ENCODE data around the gene YKT6.

DNA sequence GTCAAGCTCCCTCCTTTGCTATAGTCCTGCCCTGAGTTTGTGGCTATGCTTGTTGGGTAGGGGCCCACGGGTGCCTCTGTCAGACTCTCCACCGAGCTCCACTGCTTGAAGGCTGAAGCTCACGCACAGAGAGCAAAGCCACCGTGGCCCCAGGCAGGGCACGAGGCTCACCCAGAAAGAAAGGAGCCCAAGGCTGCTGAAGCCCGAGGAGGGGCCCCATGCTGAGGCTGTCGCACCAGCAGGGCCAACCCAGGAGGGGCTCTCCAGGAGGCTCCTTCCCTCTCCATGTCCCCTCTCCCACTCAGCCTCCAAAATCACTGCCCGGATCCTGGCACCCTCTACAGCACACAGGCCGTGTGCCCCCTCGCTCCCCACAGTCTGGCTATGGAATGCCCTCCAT, 50.5 kb downstream of the YKT6 start:
- no peak for TF ChIP-seq CTCF (IDR thresholded peaks at IDR 0.05; ENCODE audit: low read depth, low read length)
- TF ChIP-seq EZH2phosphoT487 (IDR thresholded peaks at IDR 0.05; ENCODE audit: low read depth): no peak
